HepG2 (cell line): ENCODE data around the gene FNBP1L.

ENCODE experiments used
- CAMTA2 ChIP-seq: sonication (generic); formaldehyde crosslinking; IDR thresholded peaks from 2 replicates; pipeline ENCODE4 v1.4.0; 2020; ENCODE audit warnings: mild to moderate bottlenecking, missing genetic modification reagents, borderline replicate concordance
- CTCF ChIP-seq: sonication (generic); formaldehyde crosslinking; IDR thresholded peaks from 2 replicates; pipeline ENCODE4 v1.5.0; 2020; ENCODE audit warnings: mild to moderate bottlenecking, missing genetic modification reagents, moderate library complexity
- KLF6 ChIP-seq: IDR thresholded peaks from 2 replicates; pipeline ENCODE4 v1.8.0; 2016; ENCODE audit warnings: missing biosample characterization, missing genetic modification reagents
- PATZ1 ChIP-seq: sonication (generic); formaldehyde crosslinking; IDR thresholded peaks from 2 replicates; pipeline ENCODE4 v1.4.0; 2020; ENCODE audit warnings: missing genetic modification reagents
- POLR2A ChIP-seq, 2 experiments: IDR thresholded peaks; 2 replicates each; pipeline ENCODE4 v1.6.1; 2011; ENCODE audit warnings: low read depth in 2 of 2, low read length in 2 of 2, mild to moderate bottlenecking in 1 of 2, moderate library complexity in 1 of 2; ENCODE audit not compliant: insufficient read depth in 1 of 2
- RXRB ChIP-seq: IDR thresholded peaks from 2 replicates; pipeline ENCODE4 v1.6.1; 2016; ENCODE audit warnings: borderline replicate concordance, missing genetic modification reagents, missing compliant biosample characterization
- SMAD1 ChIP-seq: sonication (generic); formaldehyde crosslinking; IDR thresholded peaks from 2 replicates; pipeline ENCODE4 v1.4.0; 2020; ENCODE audit warnings: missing genetic modification reagents, low read depth, mild to moderate bottlenecking, borderline replicate concordance
- ZNF746 ChIP-seq: sonication (generic); formaldehyde crosslinking; IDR thresholded peaks from 2 replicates; pipeline ENCODE4 v1.8.0; 2022; ENCODE audit warnings: mild to moderate bottlenecking, missing genetic modification reagents

GRCh38 chr1:93414749-93415148 lies 33.2 kb upstream of the FNBP1L start:
- TF ChIP-seq POLR2A (IDR thresholded peaks at IDR 0.05; ENCODE audit: insufficient read depth in 1 of 2, low read depth in 2 of 2, low read length in 2 of 2) (no peak), SMAD1 (CRISPR knock-in tag) (no peak), CAMTA2 (no peak), CTCF (CRISPR knock-in tag) (no peak), KLF6 (CRISPR knock-in tag) (no peak), RXRB (CRISPR knock-in tag) (no peak), PATZ1 (no peak), ZNF746 (CRISPR knock-in tag) (no peak)
